ENCODE measurements around the gene ADGRV1.

The ADGRV1 gene

DNA sequence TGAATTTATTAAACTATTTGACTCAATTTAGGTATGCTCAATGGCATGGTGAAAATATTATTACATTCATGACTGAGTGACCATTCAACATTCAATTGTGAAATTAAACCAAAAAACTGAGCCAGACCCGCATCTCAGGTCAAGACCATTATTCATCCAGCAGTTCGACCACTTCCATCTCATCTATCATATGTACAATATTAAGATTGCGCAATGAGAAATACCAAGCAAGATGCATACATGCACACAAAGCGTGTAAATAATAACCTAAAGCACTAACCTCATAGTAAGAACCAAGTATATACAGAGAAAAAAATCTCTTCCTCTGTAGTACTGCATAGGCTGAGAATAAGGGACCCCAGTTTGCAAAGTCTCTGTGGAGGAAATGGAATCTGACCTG lies 310.2 kb downstream of the ADGRV1 start:
- Histone ChIP-seq H3K9me2 (replicated peaks; ENCODE audit: insufficient read depth, low read length) (no peaks in the 10 kb centered on the region), H3K36me3 (ENCODE audit: low read length) (no peaks in the 10 kb centered on the region), H3K79me2 (ENCODE audit: insufficient read depth, low read length) (no peaks in the 10 kb centered on the region), H4K20me1 (ENCODE audit: low read depth, low read length) (no peaks in the 10 kb centered on the region), H3K27me3 (ENCODE audit: low read length) (no peaks in the 10 kb centered on the region), H2AFZ (ENCODE audit: low read depth, low read length, severe bottlenecking) (no peak overlapping the region), H3K4me2 (ENCODE audit: low read depth, low read length, poor library complexity, severe bottlenecking) (no peak overlapping the region), H3K9ac (ENCODE audit: low read length) (no peak overlapping the region), H3K4me3 (ENCODE audit: insufficient read depth, low read length, poor library complexity, severe bottlenecking) (no peak overlapping the region), H3F3A (ENCODE audit: insufficient read depth) (no peaks in the 10 kb centered on the region), H3K27ac (ENCODE audit: low read depth, low read length) (no peak overlapping the region), H3K9me3 (ENCODE audit: insufficient read depth, low read length) (no peaks in the 10 kb centered on the region)
- TF ChIP-seq, protein P1, sequence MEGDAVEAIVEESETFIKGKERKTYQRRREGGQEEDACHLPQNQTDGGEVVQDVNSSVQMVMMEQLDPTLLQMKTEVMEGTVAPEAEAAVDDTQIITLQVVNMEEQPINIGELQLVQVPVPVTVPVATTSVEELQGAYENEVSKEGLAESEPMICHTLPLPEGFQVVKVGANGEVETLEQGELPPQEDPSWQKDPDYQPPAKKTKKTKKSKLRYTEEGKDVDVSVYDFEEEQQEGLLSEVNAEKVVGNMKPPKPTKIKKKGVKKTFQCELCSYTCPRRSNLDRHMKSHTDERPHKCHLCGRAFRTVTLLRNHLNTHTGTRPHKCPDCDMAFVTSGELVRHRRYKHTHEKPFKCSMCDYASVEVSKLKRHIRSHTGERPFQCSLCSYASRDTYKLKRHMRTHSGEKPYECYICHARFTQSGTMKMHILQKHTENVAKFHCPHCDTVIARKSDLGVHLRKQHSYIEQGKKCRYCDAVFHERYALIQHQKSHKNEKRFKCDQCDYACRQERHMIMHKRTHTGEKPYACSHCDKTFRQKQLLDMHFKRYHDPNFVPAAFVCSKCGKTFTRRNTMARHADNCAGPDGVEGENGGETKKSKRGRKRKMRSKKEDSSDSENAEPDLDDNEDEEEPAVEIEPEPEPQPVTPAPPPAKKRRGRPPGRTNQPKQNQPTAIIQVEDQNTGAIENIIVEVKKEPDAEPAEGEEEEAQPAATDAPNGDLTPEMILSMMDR (IDR thresholded peaks at IDR 0.05; ENCODE audit: insufficient read depth, low read length, poor library complexity, severe bottlenecking), result no peak
- TF ChIP-seq EZH2phosphoT487 (conservative IDR thresholded peaks at IDR 0.05; ENCODE audit: low read length), result no peak

DNA sequence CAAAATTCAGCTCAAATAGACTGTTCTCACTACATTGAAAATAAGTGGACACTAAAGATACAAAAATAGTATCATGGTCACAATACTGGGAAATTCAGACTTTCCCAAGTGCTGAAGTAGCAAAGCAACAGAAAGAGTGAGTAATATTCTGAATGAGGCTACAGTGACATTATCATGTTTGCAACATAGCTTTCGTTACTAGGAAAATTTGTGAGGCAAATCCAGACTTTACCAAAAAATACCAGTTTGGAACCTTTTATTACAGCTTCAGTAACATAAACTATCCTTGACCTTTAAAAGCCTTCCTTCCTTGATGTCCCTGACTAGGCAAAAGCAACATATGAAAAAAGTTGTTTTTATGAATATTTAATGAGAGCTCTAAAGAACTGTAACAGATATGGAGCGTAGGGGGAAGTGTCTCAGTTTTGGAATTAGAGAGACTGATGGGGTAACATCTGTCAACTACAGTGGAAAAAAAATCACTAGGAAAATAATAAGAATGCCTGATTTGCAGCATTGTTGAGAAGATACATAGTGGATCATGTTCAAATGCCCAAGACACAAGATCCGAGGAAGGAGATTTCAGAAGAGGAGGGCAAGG lies 312.9 kb downstream of the ADGRV1 start:
- Histone ChIP-seq H4K20me1 (ENCODE audit: low read depth, low read length) (no peaks in the 10 kb centered on the region), H3F3A (ENCODE audit: insufficient read depth) (no peaks in the 10 kb centered on the region), H3K4me3 (ENCODE audit: insufficient read depth, low read length, poor library complexity, severe bottlenecking) (no peak overlapping the region), H3K9me3 (ENCODE audit: insufficient read depth, low read length) (no peaks in the 10 kb centered on the region), H3K27me3 (ENCODE audit: low read length) (no peaks in the 10 kb centered on the region), H2AFZ (ENCODE audit: low read depth, low read length, severe bottlenecking) (no peak overlapping the region), H3K79me2 (ENCODE audit: insufficient read depth, low read length) (no peaks in the 10 kb centered on the region), H3K9me2 (replicated peaks; ENCODE audit: insufficient read depth, low read length) (no peaks in the 10 kb centered on the region), H3K9ac (ENCODE audit: low read length) (no peak overlapping the region), H3K4me2 (ENCODE audit: low read depth, low read length, poor library complexity, severe bottlenecking) (no peak overlapping the region), H3K36me3 (ENCODE audit: low read length) (no peaks in the 10 kb centered on the region), H3K27ac (ENCODE audit: low read depth, low read length) (no peak overlapping the region)
- no peak for TF ChIP-seq EZH2phosphoT487 (conservative IDR thresholded peaks at IDR 0.05; ENCODE audit: low read length)
- TF ChIP-seq, protein P1 (IDR thresholded peaks at IDR 0.05; ENCODE audit: insufficient read depth, low read length, poor library complexity, severe bottlenecking), result no peak

DNA sequence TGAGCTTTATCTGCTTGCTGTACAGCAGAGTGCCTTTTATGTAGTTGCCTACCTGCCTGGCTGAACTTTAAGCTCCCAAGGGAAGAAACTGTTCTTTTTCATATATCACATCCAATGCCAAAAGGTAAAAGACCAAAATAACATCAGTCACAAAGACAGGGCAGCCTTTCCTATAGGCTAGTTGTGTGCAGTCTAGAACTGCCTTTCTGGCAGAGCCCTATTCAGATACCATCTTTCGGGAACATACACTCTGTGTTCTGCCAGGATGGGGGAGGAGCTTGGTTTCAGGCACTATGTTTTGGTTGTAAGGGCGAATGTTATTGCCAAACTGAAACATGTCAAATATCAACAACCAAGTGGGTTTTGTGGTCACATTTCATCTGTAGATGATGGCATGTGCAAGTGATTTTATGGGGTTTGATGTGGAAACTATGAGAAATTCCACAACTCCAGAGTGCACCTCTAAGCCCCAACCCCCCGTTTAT lies 314.5 kb downstream of the ADGRV1 start:
- Histone ChIP-seq H3K9me2 (replicated peaks; ENCODE audit: insufficient read depth, low read length) (no peaks in the 10 kb centered on the region), H3K27ac (ENCODE audit: low read depth, low read length) (no peak overlapping the region), H3K9me3 (ENCODE audit: insufficient read depth, low read length) (no peaks in the 10 kb centered on the region), H4K20me1 (ENCODE audit: low read depth, low read length) (no peaks in the 10 kb centered on the region), H3K4me2 (ENCODE audit: low read depth, low read length, poor library complexity, severe bottlenecking) (no peak overlapping the region), H3K36me3 (ENCODE audit: low read length) (no peaks in the 10 kb centered on the region), H3F3A (ENCODE audit: insufficient read depth) (no peaks in the 10 kb centered on the region), H2AFZ (ENCODE audit: low read depth, low read length, severe bottlenecking) (no peak overlapping the region), H3K9ac (ENCODE audit: low read length) (no peak overlapping the region), H3K27me3 (ENCODE audit: low read length) (no peaks in the 10 kb centered on the region), H3K79me2 (ENCODE audit: insufficient read depth, low read length) (no peaks in the 10 kb centered on the region), H3K4me3 (ENCODE audit: insufficient read depth, low read length, poor library complexity, severe bottlenecking) (no peak overlapping the region)
- TF ChIP-seq, protein P1 (IDR thresholded peaks at IDR 0.05; ENCODE audit: insufficient read depth, low read length, poor library complexity, severe bottlenecking), result no peak
- TF ChIP-seq EZH2phosphoT487 (conservative IDR thresholded peaks at IDR 0.05; ENCODE audit: low read length), result no peak

Data from SU-DHL-6 (cell line).